Measurements from ENCODE around the gene ARRB2.
"Not testable (repeated sequence)": the region's sequence is repeated elsewhere in the genome, so short reads cannot be mapped to it uniquely, and the experiment has no call there.

The ARRB2 gene

GRCh38 chr17:4709794-4710692 is at the start of gene ARRB2:
Gene ARRB2 (plus strand): TSS chr17:4710632. CDS start chr17:4710722, 90 bp downstream.
- peak; percentile 93 for DNase-seq

- no peak for DNase-seq
These were observed 46.7 kb upstream of the ARRB2 start for GRCh38 chr17:4663711-4664110.

- DNase-seq, result no peak
These were observed 46.2 kb upstream of the ARRB2 start for GRCh38 chr17:4664230-4664629.

GRCh38 chr17:4665027-4665426 is 45.4 kb upstream of the ARRB2 start:
- no peak for DNase-seq

- DNase-seq, result no peak
These were observed 44.1 kb upstream of the ARRB2 start for GRCh38 chr17:4666296-4666695.

- no peak for DNase-seq
These were observed 43.3 kb upstream of the ARRB2 start for GRCh38 chr17:4667166-4667565.

- no peak for DNase-seq
These were observed 38.3 kb upstream of the ARRB2 start for GRCh38 chr17:4672055-4672630.

- no peak for DNase-seq
These were observed 37.7 kb upstream of the ARRB2 start for GRCh38 chr17:4672751-4673150.

- DNase-seq, result no peak
These were observed 37.3 kb upstream of the ARRB2 start for GRCh38 chr17:4673169-4673568.

GRCh38 chr17:4673986-4674684 is 36.3 kb upstream of the ARRB2 start:
- DNase-seq, result no peak

- DNase-seq, result no peak
These were observed 35.8 kb upstream of the ARRB2 start for GRCh38 chr17:4674685-4674998.

- DNase-seq, result no peak
These were observed 34.6 kb upstream of the ARRB2 start for GRCh38 chr17:4675791-4676190.

GRCh38 chr17:4676791-4677190 is 33.6 kb upstream of the ARRB2 start:
- DNase-seq, result no peak

GRCh38 chr17:4678448-4679026 is 31.9 kb upstream of the ARRB2 start:
- DNase-seq, result no peak

- DNase-seq, result no peak
These were observed 30.8 kb upstream of the ARRB2 start for GRCh38 chr17:4679658-4680057.

GRCh38 chr17:4683739-4684138 is 26.7 kb upstream of the ARRB2 start:
- DNase-seq, result not testable (repeated sequence)

- DNase-seq, result not testable (repeated sequence)
These were observed 20.6 kb upstream of the ARRB2 start for GRCh38 chr17:4689872-4690271.

GRCh38 chr17:4690745-4691144 is 19.7 kb upstream of the ARRB2 start:
- no peak for DNase-seq

GRCh38 chr17:4691686-4692085 is 18.7 kb upstream of the ARRB2 start:
- no peak for DNase-seq

GRCh38 chr17:4693416-4693815 is 17.0 kb upstream of the ARRB2 start:
- no peak for DNase-seq

GRCh38 chr17:4696437-4696805 is 14.0 kb upstream of the ARRB2 start:
- no peak for DNase-seq

- DNase-seq, result not testable (repeated sequence)
These were observed 10.9 kb upstream of the ARRB2 start for GRCh38 chr17:4699401-4700056.

GRCh38 chr17:4701116-4701515 is 9.3 kb upstream of the ARRB2 start:
- DNase-seq, result no peak
